HepG2 (cell line): Measurements from ENCODE around the gene RPTOR. TPM values are rescaled to one million over a fixed set of nuclear protein-coding genes. Genes with fewer than 3 reads are reported as not detected.

Source experiments
- CREB3 ChIP-seq: sonication (generic); formaldehyde crosslinking; IDR thresholded peaks from 2 replicates; pipeline ENCODE4 v1.5.0; 2020; ENCODE audit warnings: missing genetic modification reagents
- GPN1 ChIP-seq: sonication (generic); formaldehyde crosslinking; IDR thresholded peaks from 2 replicates; pipeline ENCODE4 v1.5.1; 2020; ENCODE audit warnings: missing genetic modification reagents, borderline replicate concordance
- IRF2 ChIP-seq: IDR thresholded peaks from 2 replicates; pipeline ENCODE4 v1.6.1; 2018; ENCODE audit warnings: missing genetic modification reagents, missing compliant biosample characterization
- JUND ChIP-seq: sonication (generic); formaldehyde crosslinking; IDR thresholded peaks from 2 replicates; pipeline ENCODE4 v1.8.0; 2022; ENCODE audit warnings: mild to moderate bottlenecking, missing genetic modification reagents
- MAFG ChIP-seq: sonication (generic); formaldehyde crosslinking; IDR thresholded peaks from 2 replicates; pipeline ENCODE4 v1.5.1; 2020; ENCODE audit warnings: mild to moderate bottlenecking, missing genetic modification reagents
- MNT ChIP-seq: fragments of 450-650 bp; IDR thresholded peaks from 2 replicates; pipeline ENCODE4 v1.6.1; 2016
- PHF20 ChIP-seq: sonication (generic); formaldehyde crosslinking; IDR thresholded peaks from 2 replicates; pipeline ENCODE4 v1.5.0; 2020; ENCODE audit warnings: mild to moderate bottlenecking, missing genetic modification reagents
- PHF8 ChIP-seq: sonication (generic); formaldehyde crosslinking; IDR thresholded peaks from 2 replicates; pipeline ENCODE4 v1.5.0; 2020; ENCODE audit warnings: missing genetic modification reagents
- POGK ChIP-seq: sonication (generic); formaldehyde crosslinking; conservative IDR thresholded peaks from 2 replicates; pipeline ENCODE4 v1.8.0; 2022; ENCODE audit warnings: mild to moderate bottlenecking, moderate library complexity, missing genetic modification reagents
- RBAK ChIP-seq: sonication (generic); formaldehyde crosslinking; IDR thresholded peaks from 2 replicates; pipeline ENCODE4 v1.5.1; 2020; ENCODE audit warnings: mild to moderate bottlenecking, missing genetic modification reagents
- STAT5B ChIP-seq: sonication (generic); formaldehyde crosslinking; IDR thresholded peaks from 2 replicates; pipeline ENCODE4 v1.4.0; 2020; ENCODE audit warnings: missing genetic modification reagents
- ZBTB7B ChIP-seq: sonication (generic); formaldehyde crosslinking; IDR thresholded peaks from 2 replicates; pipeline ENCODE4 v1.4.0; 2020; ENCODE audit warnings: missing genetic modification reagents
- ZFP41 ChIP-seq: sonication (generic); formaldehyde crosslinking; IDR thresholded peaks from 2 replicates; pipeline ENCODE4 v1.4.0; 2020; ENCODE audit warnings: mild to moderate bottlenecking, missing genetic modification reagents, borderline replicate concordance
- ZNF326 ChIP-seq: sonication (generic); formaldehyde crosslinking; IDR thresholded peaks from 2 replicates; pipeline ENCODE4 v1.4.0; 2020; ENCODE audit warnings: missing genetic modification reagents, borderline replicate concordance
- ZNF510 ChIP-seq: sonication (generic); formaldehyde crosslinking; IDR thresholded peaks from 2 replicates; pipeline ENCODE4 v1.4.0; 2020; ENCODE audit warnings: low read depth, mild to moderate bottlenecking, missing genetic modification reagents
- ZNF768 ChIP-seq: sonication (generic); formaldehyde crosslinking; IDR thresholded peaks from 2 replicates; pipeline ENCODE4 v1.4.0; 2020; ENCODE audit warnings: missing genetic modification reagents
- ZNF850 ChIP-seq: sonication (generic); formaldehyde crosslinking; conservative IDR thresholded peaks from 2 replicates; pipeline ENCODE4 v1.9.0; 2021; ENCODE audit warnings: mild to moderate bottlenecking, missing genetic modification reagents
- polyA plus RNA-seq, 8 experiments: library from polyadenylated mRNA; depleted of rRNA in 3 of 8; stranded (reverse) in 7 of 8; unstranded in 1 of 8; fragments of >200 nt; fragmentation: Illumina TruSeq in 4 of 8; extraction: Trizol in 4 of 8; gene quantifications; 2 replicates each; pipeline versions ENCODE4 v1.2.1 to v1.2.3, GENCODE V29; 2011 to 2016; ENCODE audit warnings: low read depth in 4 of 8, missing spikeins in 1 of 8, mixed read lengths in 1 of 8; ENCODE audit not compliant: insufficient read depth in 1 of 8
- total RNA-seq, 5 experiments: library from RNA; depleted of rRNA; stranded (reverse); fragments of >200 nt; fragmentation: Illumina TruSeq; extraction: Trizol; gene quantifications; 2 replicates each; pipeline ENCODE4 v1.2.3, GENCODE V29; 2016; ENCODE audit warnings: low read depth in 1 of 5
- TF ChIP-seq, protein P1 (sequence below): sonication (generic); formaldehyde crosslinking; conservative IDR thresholded peaks from 2 replicates; pipeline ENCODE4 v1.8.0; 2022; ENCODE audit warnings: low read depth, missing genetic modification reagents
- TF ChIP-seq, protein P2 (sequence below): sonication (generic); formaldehyde crosslinking; IDR thresholded peaks from 2 replicates; pipeline ENCODE4 v1.4.0; 2020; ENCODE audit warnings: missing genetic modification reagents
- TF ChIP-seq, protein P3 (sequence below): sonication (generic); formaldehyde crosslinking; IDR thresholded peaks from 2 replicates; pipeline ENCODE4 v1.4.0; 2020; ENCODE audit warnings: missing genetic modification reagents

The RPTOR gene
- total and polyA plus RNA-seq, 2 of the 13 experiments (the other 11 are each of a cell fraction or from before 2014, with no cell fraction given), result 6.6 to 25.3 TPM

DNA sequence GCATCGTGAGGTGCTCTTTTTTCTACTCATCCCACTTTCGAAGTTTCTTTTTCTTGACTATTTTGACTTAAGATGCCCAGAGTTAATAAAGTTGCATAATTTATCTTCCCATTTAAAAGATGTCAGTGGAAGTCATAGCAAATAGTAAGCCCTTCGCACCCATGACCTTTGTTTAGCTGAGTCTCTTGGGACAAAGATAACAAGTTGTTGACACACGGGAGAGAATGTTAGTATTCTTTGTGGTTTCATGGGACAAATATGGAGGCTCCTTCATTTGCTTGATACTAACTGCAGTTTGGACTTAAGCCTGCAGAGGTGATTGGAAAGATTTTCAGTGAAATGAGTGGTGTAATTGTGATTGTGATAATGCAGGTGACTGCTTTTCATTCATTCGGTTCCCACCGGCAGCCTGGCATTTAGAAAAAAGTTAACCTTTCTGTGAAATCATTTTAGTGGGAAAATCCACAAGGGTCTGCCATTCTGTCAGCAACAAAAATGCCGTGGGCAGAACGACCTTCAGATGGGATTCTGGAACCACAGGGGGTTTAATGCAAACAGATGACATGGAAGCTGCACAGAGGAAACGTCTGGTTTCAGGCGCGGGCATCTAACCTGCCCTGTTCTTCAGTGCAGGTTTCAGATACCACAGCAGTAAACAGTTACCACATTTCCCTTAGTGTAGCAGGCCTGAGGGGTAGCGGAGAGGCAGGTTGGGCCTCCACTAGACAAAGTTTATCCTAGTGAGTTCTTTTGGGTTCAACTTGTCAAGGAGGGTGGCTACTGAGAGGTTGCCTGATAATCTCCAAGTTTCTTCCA is 123.0 kb downstream of the RPTOR start (continued):
- TF ChIP-seq, protein P1, sequence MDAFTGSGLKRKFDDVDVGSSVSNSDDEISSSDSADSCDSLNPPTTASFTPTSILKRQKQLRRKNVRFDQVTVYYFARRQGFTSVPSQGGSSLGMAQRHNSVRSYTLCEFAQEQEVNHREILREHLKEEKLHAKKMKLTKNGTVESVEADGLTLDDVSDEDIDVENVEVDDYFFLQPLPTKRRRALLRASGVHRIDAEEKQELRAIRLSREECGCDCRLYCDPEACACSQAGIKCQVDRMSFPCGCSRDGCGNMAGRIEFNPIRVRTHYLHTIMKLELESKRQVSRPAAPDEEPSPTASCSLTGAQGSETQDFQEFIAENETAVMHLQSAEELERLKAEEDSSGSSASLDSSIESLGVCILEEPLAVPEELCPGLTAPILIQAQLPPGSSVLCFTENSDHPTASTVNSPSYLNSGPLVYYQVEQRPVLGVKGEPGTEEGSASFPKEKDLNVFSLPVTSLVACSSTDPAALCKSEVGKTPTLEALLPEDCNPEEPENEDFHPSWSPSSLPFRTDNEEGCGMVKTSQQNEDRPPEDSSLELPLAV (CRISPR knock-in tag), result no peak
- TF ChIP-seq ZFP41 (CRISPR knock-in tag) (no peak), ZNF510 (CRISPR knock-in tag) (no peak), MAFG (CRISPR knock-in tag) (no peak), GPN1 (CRISPR knock-in tag) (no peak), RBAK (CRISPR knock-in tag) (no peak), ZNF768 (CRISPR knock-in tag) (no peak), PHF20 (no peak), CREB3 (no peak), MNT (no peak), IRF2 (CRISPR knock-in tag) (no peak), ZNF326 (CRISPR knock-in tag) (no peak), ZNF850 (CRISPR knock-in tag) (no peak), JUND (CRISPR knock-in tag) (no peak), STAT5B (CRISPR knock-in tag) (no peak), PHF8 (CRISPR knock-in tag) (no peak; the same call in 1 of the 2 replicates), POGK (CRISPR knock-in tag) (no peak), ZBTB7B (peak; percentile 37; the same call in 1 of the 2 replicates)
- TF ChIP-seq, protein P2, sequence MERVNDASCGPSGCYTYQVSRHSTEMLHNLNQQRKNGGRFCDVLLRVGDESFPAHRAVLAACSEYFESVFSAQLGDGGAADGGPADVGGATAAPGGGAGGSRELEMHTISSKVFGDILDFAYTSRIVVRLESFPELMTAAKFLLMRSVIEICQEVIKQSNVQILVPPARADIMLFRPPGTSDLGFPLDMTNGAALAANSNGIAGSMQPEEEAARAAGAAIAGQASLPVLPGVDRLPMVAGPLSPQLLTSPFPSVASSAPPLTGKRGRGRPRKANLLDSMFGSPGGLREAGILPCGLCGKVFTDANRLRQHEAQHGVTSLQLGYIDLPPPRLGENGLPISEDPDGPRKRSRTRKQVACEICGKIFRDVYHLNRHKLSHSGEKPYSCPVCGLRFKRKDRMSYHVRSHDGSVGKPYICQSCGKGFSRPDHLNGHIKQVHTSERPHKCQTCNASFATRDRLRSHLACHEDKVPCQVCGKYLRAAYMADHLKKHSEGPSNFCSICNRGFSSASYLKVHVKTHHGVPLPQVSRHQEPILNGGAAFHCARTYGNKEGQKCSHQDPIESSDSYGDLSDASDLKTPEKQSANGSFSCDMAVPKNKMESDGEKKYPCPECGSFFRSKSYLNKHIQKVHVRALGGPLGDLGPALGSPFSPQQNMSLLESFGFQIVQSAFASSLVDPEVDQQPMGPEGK (CRISPR knock-in tag), result peak; percentile 52; the same call in 1 of the 2 replicates
- TF ChIP-seq, protein P3, sequence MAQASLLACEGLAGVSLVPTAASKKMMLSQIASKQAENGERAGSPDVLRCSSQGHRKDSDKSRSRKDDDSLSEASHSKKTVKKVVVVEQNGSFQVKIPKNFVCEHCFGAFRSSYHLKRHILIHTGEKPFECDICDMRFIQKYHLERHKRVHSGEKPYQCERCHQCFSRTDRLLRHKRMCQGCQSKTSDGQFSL (CRISPR knock-in tag), result no peak
